HepG2 (cell line): ENCODE results near the gene TRIM25. TPM values are rescaled to one million over a fixed set of nuclear protein-coding genes. Genes with fewer than 3 reads are reported as not detected.

Experiments
- ATAC-seq: fragments of 200-7000 bp; cut with Tn5 transposase; 3 replicates; pipeline ENCODE4 v1.9.1; 2020; ENCODE audit warnings: mild to moderate bottlenecking, moderate library complexity
- BruUV-seq: library from RNA; stranded (reverse); fragments of 400-500 nt; replicated peaks from 2 replicates; lab custom pipeline; 2021; lab: Mats Ljungman, UMichigan
- CTCF ChIA-PET: fragments of 300-600 bp; formaldehyde crosslinking; extraction: SDS; loops from one replicate; lab custom pipeline; 2021; ENCODE audit warnings: low total read pairs, inconsistent platforms, low intra/inter-chr PET ratio; lab: Yijun Ruan, JAX
- POLR2A ChIA-PET: fragments of 350-600 bp; sonication (Branson Sonifier 250); formaldehyde crosslinking; loops from one replicate; lab custom pipeline; 2020; ENCODE audit warnings: antibody characterized with exemption, inconsistent platforms; lab: Yijun Ruan, JAX
- DNase-seq: peaks from one replicate; pipeline ENCODE4 v3.0.0-alpha.2; 2015; ENCODE audit warnings: low spot score
- FAIRE-seq: peaks from 3 replicates; lab custom pipeline; 2011; peaks lifted over from hg19 to GRCh38; lab: Jason Lieb, UNC
- H2AFZ ChIP-seq: one replicate; pipeline ENCODE4 v1.6.1; 2011; ENCODE audit warnings: low read length, inconsistent platforms
- H3K27ac ChIP-seq: fragments of 300-600 bp; 3 replicates; pipeline ENCODE4 v1.8.0; 2011; ENCODE audit warnings: mixed run types, mild to moderate bottlenecking, mixed read lengths, low read length, inconsistent platforms; ENCODE audit not compliant: insufficient read depth; ENCODE audit errors: extremely low read length
- H3K27me3 ChIP-seq, 2 experiments: fragments of 200-600 bp in 1 of 2; 2 replicates in 1 of 2; 3 replicates in 1 of 2; pipeline versions ENCODE4 v1.6.0 to v1.8.0; 2011; ENCODE audit warnings: low read length in 2 of 2, mild to moderate bottlenecking in 2 of 2, moderate library complexity in 2 of 2, inconsistent platforms in 1 of 2; ENCODE audit not compliant: insufficient read depth in 2 of 2, control insufficient read depth in 1 of 2
- H3K36me3 ChIP-seq, 2 experiments: fragments of 200-600 bp in 1 of 2; replicated peaks in 1 of 2; 2 replicates in 1 of 2; 3 replicates in 1 of 2; pipeline versions ENCODE4 v1.5.1 to v1.8.0; 2011; ENCODE audit warnings: low read length in 2 of 2, inconsistent platforms in 1 of 2; ENCODE audit not compliant: insufficient read depth in 2 of 2, control insufficient read depth in 1 of 2
- H3K4me1 ChIP-seq: 2 replicates; pipeline ENCODE4 v1.5.1; 2012; ENCODE audit warnings: low read length, inconsistent platforms; ENCODE audit not compliant: insufficient read depth
- H3K4me2 ChIP-seq: 2 replicates; pipeline ENCODE4 v1.6.0; 2011; ENCODE audit warnings: low read depth, low read length, inconsistent platforms
- H3K4me3 ChIP-seq, 3 experiments: fragments of 200-600 bp in 1 of 3; sonication (generic), shearing (Covaris generic) in 1 of 3; replicated peaks in 1 of 3; 2 replicates each; pipeline ENCODE4 v1.5.1; 2011 to 2016; ENCODE audit warnings: low read length in 3 of 3, inconsistent platforms in 2 of 3, low read depth in 2 of 3, mild to moderate bottlenecking in 2 of 3, control low read depth in 1 of 3, mixed read lengths in 1 of 3; ENCODE audit not compliant: insufficient read depth in 1 of 3
- H3K79me2 ChIP-seq: one replicate; pipeline ENCODE4 v1.6.1; 2011; ENCODE audit warnings: low read length, inconsistent platforms; ENCODE audit not compliant: insufficient read depth
- H3K9ac ChIP-seq: 2 replicates; pipeline ENCODE4 v1.6.0; 2011; ENCODE audit warnings: mild to moderate bottlenecking, low read depth, low read length, inconsistent platforms; ENCODE audit not compliant: insufficient read depth
- H3K9me3 ChIP-seq: 2 replicates; pipeline ENCODE4 v1.5.1; 2012; ENCODE audit warnings: mild to moderate bottlenecking, low read length
- H4K20me1 ChIP-seq: 2 replicates; pipeline ENCODE4 v1.6.0; 2011; ENCODE audit warnings: inconsistent platforms, mild to moderate bottlenecking, low read length, moderate library complexity; ENCODE audit not compliant: insufficient read depth
- ADNP ChIP-seq: sonication (generic); formaldehyde crosslinking; IDR thresholded peaks from 2 replicates; pipeline ENCODE4 v1.4.0; 2020; ENCODE audit warnings: missing genetic modification reagents
- ATF7 ChIP-seq, 2 experiments: fragments of 450-650 bp in 1 of 2; sonication (generic) in 1 of 2; formaldehyde crosslinking in 1 of 2; IDR thresholded peaks; 2 replicates each; pipeline versions ENCODE4 v1.4.0 to v1.6.1; 2016 to 2020; ENCODE audit warnings: antibody characterized with exemption in 1 of 2, mild to moderate bottlenecking in 1 of 2, missing genetic modification reagents in 1 of 2
- FOXA1 ChIP-seq, 2 experiments: fragments of 450-650 bp in 1 of 2; sonication (generic) in 1 of 2; formaldehyde crosslinking in 1 of 2; IDR thresholded peaks; 2 replicates each; pipeline versions ENCODE4 v1.4.0 to v1.6.1; 2016 to 2020; ENCODE audit warnings: missing genetic modification reagents in 1 of 2
- KAT2B ChIP-seq: fragments of 150-350 bp; IDR thresholded peaks from 2 replicates; pipeline ENCODE4 v1.6.1; 2014; ENCODE audit warnings: low read depth, low read length, borderline replicate concordance
- MAZ ChIP-seq, 2 experiments: sonication (generic) in 1 of 2; formaldehyde crosslinking in 1 of 2; IDR thresholded peaks; 2 replicates each; pipeline versions ENCODE4 v1.5.0 to v1.6.1; 2012 to 2020; ENCODE audit warnings: low read depth in 2 of 2, mild to moderate bottlenecking in 2 of 2, borderline replicate concordance in 1 of 2, improper control_type of control experiment in 1 of 2, low read length in 1 of 2, missing genetic modification reagents in 1 of 2, moderate library complexity in 1 of 2
- NR2C2 ChIP-seq: sonication (generic); formaldehyde crosslinking; IDR thresholded peaks from 2 replicates; pipeline ENCODE4 v1.4.0; 2020; ENCODE audit warnings: missing genetic modification reagents, mild to moderate bottlenecking, moderate library complexity, borderline replicate concordance
- POGZ ChIP-seq: sonication (generic); formaldehyde crosslinking; IDR thresholded peaks from 2 replicates; pipeline ENCODE4 v1.4.0; 2020; ENCODE audit warnings: mild to moderate bottlenecking, missing genetic modification reagents
- ZKSCAN1 ChIP-seq: fragments of 150-350 bp; IDR thresholded peaks from 2 replicates; pipeline ENCODE4 v1.6.1; 2014; ENCODE audit warnings: low read length
- ZNF274 ChIP-seq: sonication (generic); formaldehyde crosslinking; IDR thresholded peaks from 2 replicates; pipeline ENCODE4 v1.5.1; 2020; ENCODE audit warnings: mild to moderate bottlenecking, missing genetic modification reagents
- ZNF335 ChIP-seq: sonication (generic); formaldehyde crosslinking; IDR thresholded peaks from 2 replicates; pipeline ENCODE4 v1.4.0; 2020; ENCODE audit warnings: missing genetic modification reagents
- ZSCAN30 ChIP-seq: sonication (generic); formaldehyde crosslinking; IDR thresholded peaks from 2 replicates; pipeline ENCODE4 v1.5.0; 2020; ENCODE audit warnings: mild to moderate bottlenecking, missing genetic modification reagents
- WGBS: methylation state at CpG from one replicate; pipeline ENCODE4 v1.1.6; 2017; ENCODE audit warnings: low lambda C conversion rate; 5-methylcytosine and 5-hydroxymethylcytosine counted together
- in situ Hi-C: cut with HindIII; loops from 2 replicates; pipeline ENCODE4 v1.10.0; 2017; ENCODE audit warnings: low pct_unique_long_range_greater_than_20kb; ENCODE audit not compliant: extremely low pct_ligation_motif_present
- intact Hi-C: fragments of 100-400 bp; cut with micrococcal nuclease; formaldehyde crosslinking; loops from one replicate; pipeline ENCODE4 v1.10.0; 2022; ENCODE audit not compliant: unreplicated experiment
- polyA plus RNA-seq, 8 experiments: library from polyadenylated mRNA; depleted of rRNA in 3 of 8; stranded (reverse) in 7 of 8; unstranded in 1 of 8; fragments of >200 nt; fragmentation: Illumina TruSeq in 4 of 8; extraction: Trizol in 4 of 8; gene quantifications; 2 replicates each; pipeline versions ENCODE4 v1.2.1 to v1.2.3, GENCODE V29; 2011 to 2016; ENCODE audit warnings: low read depth in 4 of 8, missing spikeins in 1 of 8, mixed read lengths in 1 of 8; ENCODE audit not compliant: insufficient read depth in 1 of 8
- total RNA-seq, 5 experiments: library from RNA; depleted of rRNA; stranded (reverse); fragments of >200 nt; fragmentation: Illumina TruSeq; extraction: Trizol; gene quantifications; 2 replicates each; pipeline ENCODE4 v1.2.3, GENCODE V29; 2016; ENCODE audit warnings: low read depth in 1 of 5
- TF ChIP-seq, protein P1 (sequence below): sonication (generic); formaldehyde crosslinking; IDR thresholded peaks from 2 replicates; pipeline ENCODE4 v1.8.0; 2022; ENCODE audit warnings: missing genetic modification reagents, mild to moderate bottlenecking, inconsistent platforms, borderline replicate concordance
- TF ChIP-seq, protein P2 (sequence below): sonication (generic); formaldehyde crosslinking; conservative IDR thresholded peaks from 2 replicates; pipeline ENCODE4 v1.4.0; 2020; ENCODE audit warnings: missing genetic modification reagents
- TF ChIP-seq, protein P3 (sequence below): sonication (generic); formaldehyde crosslinking; IDR thresholded peaks from 2 replicates; pipeline ENCODE4 v1.5.0; 2020; ENCODE audit warnings: missing genetic modification reagents, mild to moderate bottlenecking, borderline replicate concordance
- TF ChIP-seq, protein P4 (sequence below): sonication (generic); formaldehyde crosslinking; IDR thresholded peaks from 2 replicates; pipeline ENCODE4 v1.4.0; 2020; ENCODE audit warnings: missing genetic modification reagents

TRIM25 gene
- total and polyA plus RNA-seq, 2 of the 13 experiments (the other 11 are each of a cell fraction or from before 2014, with no cell fraction given), result 30.8 to 42.2 TPM

DNA sequence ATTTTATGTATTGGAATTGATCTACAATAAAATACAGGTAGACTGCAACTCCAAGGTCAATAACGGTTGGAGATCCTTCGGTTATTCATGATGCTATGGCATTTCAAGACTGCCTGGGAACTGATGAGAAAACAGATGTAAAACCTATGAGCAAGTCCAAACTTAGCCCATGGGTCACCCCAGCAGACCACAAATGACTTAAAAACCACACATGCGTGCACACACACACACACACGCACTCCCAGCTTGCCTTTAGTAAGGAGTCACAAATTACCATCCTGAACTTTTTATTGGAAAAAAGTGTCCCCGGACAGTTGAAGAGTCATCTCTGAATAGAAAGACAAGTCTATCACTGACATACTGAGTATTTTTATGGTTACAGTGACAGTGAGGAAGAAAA, 26.7 kb downstream of the TRIM25 start:
- Histone ChIP-seq H3K27ac (no peak overlapping the region), H3K9ac (no peak overlapping the region), H3K4me2 (no peak overlapping the region), H3K27me3 (no peaks in the 10 kb centered on the region), H3K9me3 (peaks cover 12% of the 10 kb centered on the region), H3K79me2 (no peaks in the 10 kb centered on the region), H3K36me3 (peaks cover 6 to 21% of the 10 kb centered on the region in 2 experiments), H2AFZ (no peak overlapping the region), H3K4me3 (no peak overlapping the region), H4K20me1 (no peaks in the 10 kb centered on the region), H3K4me1 (peaks cover 34% of the 10 kb centered on the region)
- DNase-seq (no peak), FAIRE-seq (no peak), ATAC-seq (no peak)
- ChIA-PET POLR2A (interaction anchor here (1.3 kb wide), 1 partner anchor 26 kb away, joined by 15 read pairs; the partner anchor contains the start of gene TRIM25), CTCF (no interaction called here)
- BruUV-seq, result no TSS peak
- in situ Hi-C loops (no loop called here), intact Hi-C loops (no loop called here)
- WGBS, result 98% methylated on average over 5 of the region's 5 CpGs
- TF ChIP-seq POGZ (CRISPR knock-in tag) (no peak), ZNF274 (CRISPR knock-in tag) (no peak), ADNP (CRISPR knock-in tag) (no peak), ZKSCAN1 (no peak), NR2C2 (CRISPR knock-in tag) (no peak), ZNF335 (no peak), MAZ (IDR thresholded peaks at IDR 0.05; ENCODE audit: borderline replicate concordance, low read depth, low read length) (no peak), MAZ (CRISPR knock-in tag; IDR thresholded peaks at IDR 0.05; ENCODE audit: low read depth) (no peak), FOXA1 (IDR thresholded peaks at IDR 0.05) (no peak), FOXA1 (CRISPR knock-in tag; IDR thresholded peaks at IDR 0.05) (no peak), ZSCAN30 (CRISPR knock-in tag) (no peak), ATF7 (IDR thresholded peaks at IDR 0.05) (no peak), ATF7 (CRISPR knock-in tag; IDR thresholded peaks at IDR 0.05) (no peak), KAT2B (no peak)
- TF ChIP-seq, protein P1, sequence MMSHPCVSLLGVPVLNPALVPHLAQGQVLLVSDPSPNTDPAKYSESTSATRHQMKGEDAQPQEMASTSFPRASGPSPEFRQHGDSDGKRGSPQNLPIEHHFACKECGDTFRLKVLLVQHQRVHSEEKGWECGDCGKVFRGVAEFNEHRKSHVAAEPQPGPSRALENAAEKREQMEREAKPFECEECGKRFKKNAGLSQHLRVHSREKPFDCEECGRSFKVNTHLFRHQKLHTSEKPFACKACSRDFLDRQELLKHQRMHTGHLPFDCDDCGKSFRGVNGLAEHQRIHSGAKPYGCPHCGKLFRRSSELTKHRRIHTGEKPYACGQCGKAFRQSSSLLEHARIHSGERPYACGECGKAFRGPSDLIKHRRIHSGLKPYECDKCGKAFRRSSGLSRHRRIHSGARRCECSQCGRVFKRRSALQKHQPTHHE (CRISPR knock-in tag), result no peak
- TF ChIP-seq, protein P2, sequence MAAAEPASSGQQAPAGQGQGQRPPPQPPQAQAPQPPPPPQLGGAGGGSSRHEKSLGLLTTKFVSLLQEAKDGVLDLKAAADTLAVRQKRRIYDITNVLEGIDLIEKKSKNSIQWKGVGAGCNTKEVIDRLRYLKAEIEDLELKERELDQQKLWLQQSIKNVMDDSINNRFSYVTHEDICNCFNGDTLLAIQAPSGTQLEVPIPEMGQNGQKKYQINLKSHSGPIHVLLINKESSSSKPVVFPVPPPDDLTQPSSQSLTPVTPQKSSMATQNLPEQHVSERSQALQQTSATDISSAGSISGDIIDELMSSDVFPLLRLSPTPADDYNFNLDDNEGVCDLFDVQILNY (CRISPR knock-in tag), result no peak
- TF ChIP-seq, protein P3, sequence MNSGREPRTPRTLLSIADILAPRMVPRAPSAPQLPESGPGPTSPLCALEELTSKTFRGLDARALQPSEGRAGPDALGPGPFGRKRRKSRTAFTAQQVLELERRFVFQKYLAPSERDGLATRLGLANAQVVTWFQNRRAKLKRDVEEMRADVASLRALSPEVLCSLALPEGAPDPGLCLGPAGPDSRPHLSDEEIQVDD (CRISPR knock-in tag), result no peak
- TF ChIP-seq, protein P4, sequence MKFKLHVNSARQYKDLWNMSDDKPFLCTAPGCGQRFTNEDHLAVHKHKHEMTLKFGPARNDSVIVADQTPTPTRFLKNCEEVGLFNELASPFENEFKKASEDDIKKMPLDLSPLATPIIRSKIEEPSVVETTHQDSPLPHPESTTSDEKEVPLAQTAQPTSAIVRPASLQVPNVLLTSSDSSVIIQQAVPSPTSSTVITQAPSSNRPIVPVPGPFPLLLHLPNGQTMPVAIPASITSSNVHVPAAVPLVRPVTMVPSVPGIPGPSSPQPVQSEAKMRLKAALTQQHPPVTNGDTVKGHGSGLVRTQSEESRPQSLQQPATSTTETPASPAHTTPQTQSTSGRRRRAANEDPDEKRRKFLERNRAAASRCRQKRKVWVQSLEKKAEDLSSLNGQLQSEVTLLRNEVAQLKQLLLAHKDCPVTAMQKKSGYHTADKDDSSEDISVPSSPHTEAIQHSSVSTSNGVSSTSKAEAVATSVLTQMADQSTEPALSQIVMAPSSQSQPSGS (CRISPR knock-in tag), result no peak
